Astrocyte (in vitro differentiated cells and primary cell): ENCODE data around the gene CSK.

Experiments
- EZH2 ChIP-seq: IDR thresholded peaks from 2 replicates; pipeline ENCODE4 v1.6.1; 2012; ENCODE audit warnings: mild to moderate bottlenecking, low read length, inconsistent platforms; ENCODE audit not compliant: insufficient read depth
- TF ChIP-seq, protein P1 (sequence below): IDR thresholded peaks from 2 replicates; pipeline ENCODE4 v1.5.1; 2011; ENCODE audit warnings: low read depth, mild to moderate bottlenecking, inconsistent platforms, low read length, moderate library complexity; ENCODE audit not compliant: insufficient read depth

DNA sequence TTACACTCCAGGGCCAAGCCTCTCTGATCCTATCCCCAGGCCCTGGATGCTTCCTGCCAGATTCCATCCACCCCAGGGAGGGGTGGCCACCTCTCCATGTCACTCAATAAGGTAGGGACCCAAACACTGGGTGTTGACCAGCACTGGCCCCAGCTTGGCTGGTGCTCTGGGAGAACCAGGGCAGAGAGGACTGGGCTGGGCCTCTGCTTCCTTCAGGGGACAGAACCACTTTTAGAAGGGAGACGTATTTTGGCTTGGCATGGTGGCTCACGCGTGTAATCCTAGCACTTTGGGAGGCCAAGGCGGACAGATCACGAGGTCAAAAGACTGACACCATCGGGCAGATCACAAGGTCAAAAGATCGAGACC is 39.9 kb downstream of the CSK start:
- TF ChIP-seq EZH2 = no peak
- TF ChIP-seq, protein P1, sequence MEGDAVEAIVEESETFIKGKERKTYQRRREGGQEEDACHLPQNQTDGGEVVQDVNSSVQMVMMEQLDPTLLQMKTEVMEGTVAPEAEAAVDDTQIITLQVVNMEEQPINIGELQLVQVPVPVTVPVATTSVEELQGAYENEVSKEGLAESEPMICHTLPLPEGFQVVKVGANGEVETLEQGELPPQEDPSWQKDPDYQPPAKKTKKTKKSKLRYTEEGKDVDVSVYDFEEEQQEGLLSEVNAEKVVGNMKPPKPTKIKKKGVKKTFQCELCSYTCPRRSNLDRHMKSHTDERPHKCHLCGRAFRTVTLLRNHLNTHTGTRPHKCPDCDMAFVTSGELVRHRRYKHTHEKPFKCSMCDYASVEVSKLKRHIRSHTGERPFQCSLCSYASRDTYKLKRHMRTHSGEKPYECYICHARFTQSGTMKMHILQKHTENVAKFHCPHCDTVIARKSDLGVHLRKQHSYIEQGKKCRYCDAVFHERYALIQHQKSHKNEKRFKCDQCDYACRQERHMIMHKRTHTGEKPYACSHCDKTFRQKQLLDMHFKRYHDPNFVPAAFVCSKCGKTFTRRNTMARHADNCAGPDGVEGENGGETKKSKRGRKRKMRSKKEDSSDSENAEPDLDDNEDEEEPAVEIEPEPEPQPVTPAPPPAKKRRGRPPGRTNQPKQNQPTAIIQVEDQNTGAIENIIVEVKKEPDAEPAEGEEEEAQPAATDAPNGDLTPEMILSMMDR = no peak
